CD14-positive monocyte (primary cell): Measurements from ENCODE around the gene LAMC1. TPM values are rescaled to one million over a fixed set of nuclear protein-coding genes. Genes with fewer than 3 reads are reported as not detected.

ENCODE experiments used
- DNase-seq, 3 donors: peaks; one replicate each; pipeline ENCODE4 v3.0.0-alpha.2; 2011 to 2022
- H2AFZ ChIP-seq: 2 replicates; pipeline ENCODE4 v1.6.0; 2012; ENCODE audit warnings: mild to moderate bottlenecking, low read depth, low read length, inconsistent platforms; ENCODE audit not compliant: insufficient read depth, poor library complexity, severe bottlenecking
- H3K27ac ChIP-seq, 2 donors: 1 replicate in 1 of 2; 2 replicates in 1 of 2; pipeline ENCODE4 v1.5.1; 2012 to 2013; ENCODE audit warnings: low read length in 2 of 2, control low read depth in 1 of 2, inconsistent platforms in 1 of 2, low read depth in 1 of 2, mild to moderate bottlenecking in 1 of 2
- H3K27me3 ChIP-seq, 2 donors: one replicate each; pipeline versions ENCODE4 v1.6.0 to v1.6.1; 2011 to 2013; ENCODE audit warnings: low read length in 2 of 2; ENCODE audit not compliant: control insufficient read depth in 2 of 2, insufficient read depth in 2 of 2
- H3K36me3 ChIP-seq, 2 donors: replicated peaks in 1 of 2; 1 replicate in 1 of 2; 2 replicates in 1 of 2; pipeline versions ENCODE4 v1.5.1 to v1.6.1; 2012 to 2013; ENCODE audit warnings: low read length in 2 of 2, control low read depth in 1 of 2, inconsistent platforms in 1 of 2, mild to moderate bottlenecking in 1 of 2; ENCODE audit not compliant: insufficient read depth in 2 of 2, control insufficient read depth in 1 of 2
- H3K4me1 ChIP-seq, 2 donors: 1 replicate in 1 of 2; 2 replicates in 1 of 2; pipeline versions ENCODE4 v1.5.1 to v1.6.1; 2012 to 2013; ENCODE audit warnings: low read length in 2 of 2, control low read depth in 1 of 2, inconsistent platforms in 1 of 2, mild to moderate bottlenecking in 1 of 2, moderate library complexity in 1 of 2; ENCODE audit not compliant: insufficient read depth in 2 of 2, control insufficient read depth in 1 of 2
- H3K4me2 ChIP-seq: replicated peaks from 2 replicates; pipeline ENCODE3; 2012; ENCODE audit warnings: low read length, moderate library complexity, mild to moderate bottlenecking; ENCODE audit not compliant: poor library complexity, severe bottlenecking; ENCODE audit errors: extremely low read depth
- H3K4me3 ChIP-seq, 3 experiments: fragments of 200-600 bp in 1 of 3; sonication (generic) in 1 of 3; replicated peaks in 1 of 3; 1 replicate in 2 of 3; 2 replicates in 1 of 3; pipeline ENCODE4 v1.5.1; 2011 to 2013; ENCODE audit warnings: low read length in 3 of 3, mild to moderate bottlenecking in 3 of 3, control low read depth in 2 of 3, low read depth in 2 of 3, inconsistent platforms in 1 of 3, moderate library complexity in 1 of 3
- H3K79me2 ChIP-seq: 2 replicates; pipeline ENCODE4 v1.6.0; 2012; ENCODE audit warnings: mild to moderate bottlenecking, control low read depth, inconsistent platforms, low read length, moderate library complexity; ENCODE audit not compliant: insufficient read depth
- H3K9ac ChIP-seq: 2 replicates; pipeline ENCODE4 v1.6.0; 2017; ENCODE audit warnings: low read length, mild to moderate bottlenecking; ENCODE audit not compliant: insufficient read depth, poor library complexity, severe bottlenecking
- H3K9me3 ChIP-seq, 2 donors: replicated peaks in 1 of 2; 1 replicate in 1 of 2; 2 replicates in 1 of 2; pipeline versions ENCODE4 v1.5.1 to v1.6.1; 2012 to 2013; ENCODE audit warnings: low read length in 2 of 2, control low read depth in 1 of 2; ENCODE audit not compliant: control insufficient read depth in 1 of 2, insufficient read depth in 1 of 2
- H4K20me1 ChIP-seq: 2 replicates; pipeline ENCODE4 v1.6.0; 2012; ENCODE audit warnings: mild to moderate bottlenecking, low read length, control low read depth, moderate library complexity; ENCODE audit not compliant: insufficient read depth
- H3K27ac Mint-ChIP-seq, 7 donors: one replicate each; pipeline ENCODE4 v1.8.0; 2020; ENCODE audit warnings: mild to moderate bottlenecking in 7 of 7, mixed read lengths in 7 of 7, moderate library complexity in 6 of 7, inconsistent platforms in 2 of 7
- H3K27me3 Mint-ChIP-seq, 3 donors: one replicate each; pipeline ENCODE4 v1.8.0; 2021 to 2022; ENCODE audit warnings: low read depth in 3 of 3, mild to moderate bottlenecking in 3 of 3, mixed read lengths in 3 of 3, moderate library complexity in 3 of 3, inconsistent platforms in 1 of 3
- H3K36me3 Mint-ChIP-seq, 2 donors: one replicate each; pipeline ENCODE4 v1.8.0; 2020; ENCODE audit warnings: mixed read lengths in 2 of 2, inconsistent platforms in 1 of 2, mild to moderate bottlenecking in 1 of 2
- H3K4me1 Mint-ChIP-seq: one replicate; pipeline ENCODE4 v1.8.0; 2020; ENCODE audit warnings: mild to moderate bottlenecking, mixed read lengths
- H3K4me3 Mint-ChIP-seq, 2 donors: one replicate each; pipeline ENCODE4 v1.8.0; 2020; ENCODE audit warnings: mild to moderate bottlenecking in 2 of 2, mixed read lengths in 2 of 2, moderate library complexity in 1 of 2
- H3K9me3 Mint-ChIP-seq, 7 donors: one replicate each; pipeline ENCODE4 v1.8.0; 2020 to 2022; ENCODE audit warnings: mixed read lengths in 7 of 7, mild to moderate bottlenecking in 6 of 7, moderate library complexity in 6 of 7, inconsistent platforms in 2 of 7
- CTCF ChIP-seq: fragments of 200-600 bp; IDR thresholded peaks from one replicate; pipeline ENCODE4 v1.8.0; 2022; ENCODE audit warnings: antibody characterized with exemption, mild to moderate bottlenecking
- WGBS: methylation state at CpG from one replicate; pipeline ENCODE4 v1.1.5; 2013; ENCODE audit warnings: missing lambda C conversion rate; ENCODE audit not compliant: insufficient coverage; 5-methylcytosine and 5-hydroxymethylcytosine counted together
- intact Hi-C, 2 donors: fragments of 100-400 bp; cut with micrococcal nuclease; formaldehyde crosslinking; loops; one replicate each; pipeline versions ENCODE4 v1.15.0 to v1.15.1; 2023
- polyA plus RNA-seq, 3 donors: library from polyadenylated mRNA; depleted of rRNA in 1 of 3; unstranded in 2 of 3; stranded (reverse) in 1 of 3; fragments of 300-500 nt in 2 of 3; fragments of >200 nt in 1 of 3; fragmentation: Illumina TruSeq in 2 of 3; gene quantifications; 1 replicate in 2 of 3; 2 replicates in 1 of 3; pipeline ENCODE4 v1.2.3, GENCODE V29; 2012 to 2021
- small RNA-seq: library from RNA; depleted of rRNA; stranded (forward); fragments of <200 nt; gene quantifications from one replicate; pipeline ENCODE3, GENCODE V24; 2012; ENCODE audit warnings: low read depth; ENCODE audit not compliant: insufficient read length

Gene LAMC1
- polyA plus RNA-seq, 3 donors: 0.34 to 1.7 (median 0.95) TPM

- Histone ChIP-seq H3K9me3 (no peaks in the 10 kb centered on the region), H3K4me2 (no peak overlapping the region), H3K27me3 (peaks cover 0 to 6% of the 10 kb centered on the region in 2 donors), H2AFZ (no peak overlapping the region), H3K9ac (no peak overlapping the region), H3K36me3 (no peaks in the 10 kb centered on the region), H3K4me3 (no peak overlapping the region), H3K27ac (no peak overlapping the region), H3K4me1 (no peaks in the 10 kb centered on the region), H4K20me1 (no peaks in the 10 kb centered on the region), H3K79me2 (no peaks in the 10 kb centered on the region)
- peaks cover 3 to 16% (median 15%) of the 10 kb centered on the region in 3 donors for H3K27me3 Mint-ChIP-seq
- no peak for DNase-seq
- H3K36me3 Mint-ChIP-seq: no peaks in the 10 kb centered on the region
- H3K27ac Mint-ChIP-seq: no peak overlapping the region
- H3K9me3 Mint-ChIP-seq: peaks cover 0 to 3% (median 0%) of the 10 kb centered on the region in 7 donors
- TF ChIP-seq CTCF: no peak
- no peak overlapping the region for H3K4me3 Mint-ChIP-seq
- peaks cover 3% of the 10 kb centered on the region for H3K4me1 Mint-ChIP-seq
- intact Hi-C loops: no loop called here
- WGBS: no CpG with 5 or more reads among the region's 3 CpGs
These were observed 171.9 kb downstream of the LAMC1 start for GRCh38 chr1:183195142-183195574.

Small RNAs within 50 kb of the gene (small RNA-seq; reads per million reads assigned to genes)
- gene RNU6-41P: not detected

Other genes with a start within 250 kb of the LAMC1 start
- 100 to 1,000 TPM in 2 of 3 donors, 10 to 100 TPM in 1; 56.6 to 127 (median 127) TPM for gene NPL, start 233.6 kb upstream of the LAMC1 start, polyA plus RNA-seq
- 10 to 100 TPM; 57.9 to 71.5 (median 58.5) TPM for gene DHX9, start 184.1 kb upstream of the LAMC1 start, polyA plus RNA-seq
- not detected for gene SHCBP1L, start 70.3 kb upstream of the LAMC1 start, polyA plus RNA-seq
- not detected for gene LAMC2, start 162.8 kb downstream of the LAMC1 start, polyA plus RNA-seq